ENCODE data around the gene RABEPK.
"Not testable (repeated sequence)": the region's sequence is repeated elsewhere in the genome, so short reads cannot be mapped to it uniquely, and the experiment has no call there.

The RABEPK gene

GRCh38 chr9:125195591-125195990 lies 4.8 kb upstream of the RABEPK start:
- DNase-seq: not testable (repeated sequence)

- no peak for DNase-seq
These were observed 2.7 kb downstream of the RABEPK start for GRCh38 chr9:125202846-125203618.

- no peak for DNase-seq
These were observed 4.1 kb downstream of the RABEPK start for GRCh38 chr9:125204477-125204876.

- DNase-seq: no peak
These were observed 13.8 kb downstream of the RABEPK start for GRCh38 chr9:125214186-125214585.

GRCh38 chr9:125218621-125219020 lies 18.3 kb downstream of the RABEPK start:
- DNase-seq: no peak

- not testable (repeated sequence) for DNase-seq
These were observed 24.5 kb downstream of the RABEPK start for GRCh38 chr9:125224858-125225257.

- DNase-seq: no peak
These were observed 27.4 kb downstream of the RABEPK start for GRCh38 chr9:125227761-125228160.

GRCh38 chr9:125233678-125234077 lies 33.3 kb downstream of the RABEPK start:
- DNase-seq: no peak

GRCh38 chr9:125234099-125234498 lies 33.8 kb downstream of the RABEPK start:
- not testable (repeated sequence) for DNase-seq

- no peak for DNase-seq
These were observed 35.6 kb downstream of the RABEPK start for GRCh38 chr9:125235804-125236519.

- DNase-seq: not testable (repeated sequence)
These were observed 36.3 kb downstream of the RABEPK start for GRCh38 chr9:125236520-125237159.

GRCh38 chr9:125238127-125238914 lies 38.0 kb downstream of the RABEPK start:
- DNase-seq: no peak

- DNase-seq: no peak
These were observed 38.6 kb downstream of the RABEPK start for GRCh38 chr9:125238915-125239446.

GRCh38 chr9:125239631-125240597 lies 39.6 kb downstream of the RABEPK start:
- no peak for DNase-seq

- DNase-seq: no peak
These were observed 40.3 kb downstream of the RABEPK start for GRCh38 chr9:125240649-125240999.

- DNase-seq: peak; percentile 99
These were observed 40.9 kb downstream of the RABEPK start, which contains the start of gene HSPA5 for GRCh38 chr9:125241000-125241862. Gene HSPA5 (minus strand): TSS chr9:125241343. CDS start chr9:125241126, 217 bp downstream.

- no peak for DNase-seq
These were observed 41.8 kb downstream of the RABEPK start for GRCh38 chr9:125241863-125242739.

- no peak for DNase-seq
These were observed 43.5 kb downstream of the RABEPK start for GRCh38 chr9:125243792-125244260.

- DNase-seq: no peak
These were observed 45.9 kb downstream of the RABEPK start for GRCh38 chr9:125246261-125246667.
